CD4-positive, alpha-beta T cell treated with Interleukin-17A for 4 hours (primary cell): Measurements from ENCODE around the gene TRIM2.

Source experiments
- DNase-seq: peaks from one replicate; pipeline ENCODE4 v3.0.0-alpha.2; 2020; ENCODE audit warnings: mixed read lengths

The TRIM2 gene

GRCh38 chr4:153282023-153282422 lies 77.8 kb downstream of the TRIM2 start:
- DNase-seq: no peak

GRCh38 chr4:153283260-153283659 lies 79.0 kb downstream of the TRIM2 start:
- no peak for DNase-seq

GRCh38 chr4:153290134-153290533 lies 85.9 kb downstream of the TRIM2 start:
- DNase-seq: no peak

GRCh38 chr4:153291562-153291961 lies 87.3 kb downstream of the TRIM2 start:
- no peak for DNase-seq

GRCh38 chr4:153292897-153293741 lies 88.9 kb downstream of the TRIM2 start:
- no peak for DNase-seq

- no peak for DNase-seq
These were observed 89.5 kb downstream of the TRIM2 start for GRCh38 chr4:153293742-153294057.

GRCh38 chr4:153294631-153295030 lies 90.4 kb downstream of the TRIM2 start:
- no peak for DNase-seq

GRCh38 chr4:153295131-153295755 lies 91.0 kb downstream of the TRIM2 start:
- no peak for DNase-seq

- no peak for DNase-seq
These were observed 92.0 kb downstream of the TRIM2 start for GRCh38 chr4:153296040-153296823.

GRCh38 chr4:153297116-153297515 lies 92.9 kb downstream of the TRIM2 start:
- no peak for DNase-seq

- DNase-seq: no peak
These were observed 106.5 kb downstream of the TRIM2 start for GRCh38 chr4:153310793-153311192.

GRCh38 chr4:153314915-153315314 lies 110.7 kb downstream of the TRIM2 start:
- no peak for DNase-seq

GRCh38 chr4:153318696-153319320 lies 114.6 kb downstream of the TRIM2 start:
- peak; percentile 56 for DNase-seq

GRCh38 chr4:153322791-153323190 lies 118.5 kb downstream of the TRIM2 start:
- DNase-seq: no peak

GRCh38 chr4:153324046-153324445 lies 119.8 kb downstream of the TRIM2 start:
- no peak for DNase-seq

GRCh38 chr4:153325558-153325957 lies 121.3 kb downstream of the TRIM2 start:
- no peak for DNase-seq

- no peak for DNase-seq
These were observed 122.3 kb downstream of the TRIM2 start for GRCh38 chr4:153326513-153326912.

GRCh38 chr4:153327247-153327646 lies 123.0 kb downstream of the TRIM2 start:
- DNase-seq: no peak

GRCh38 chr4:153332936-153333335 lies 128.7 kb downstream of the TRIM2 start:
- DNase-seq: no peak

- DNase-seq: no peak
These were observed 129.6 kb downstream of the TRIM2 start for GRCh38 chr4:153333874-153334273.

- DNase-seq: no peak
These were observed 131.4 kb downstream of the TRIM2 start for GRCh38 chr4:153335665-153336064.

GRCh38 chr4:153337686-153338085 lies 133.4 kb downstream of the TRIM2 start:
- DNase-seq: no peak

- DNase-seq: no peak
These were observed 137.4 kb downstream of the TRIM2 start for GRCh38 chr4:153341575-153342090.
